DOHH2 (cell line): ENCODE data around the gene MOB2.

Experiments used
- H3F3A ChIP-seq: fragments of 200-600 bp; sonication (generic), shearing (Covaris generic); 2 replicates; pipeline ENCODE4 v1.6.0; 2016; ENCODE audit warnings: antibody characterized with exemption, mild to moderate bottlenecking; ENCODE audit not compliant: control insufficient read depth, insufficient read depth
- H3K27ac ChIP-seq: fragments of 200-600 bp; sonication (generic); 2 replicates; pipeline ENCODE4 v1.5.1; 2014; ENCODE audit warnings: low read depth, mild to moderate bottlenecking, low read length, moderate library complexity
- H3K27me3 ChIP-seq: fragments of 200-600 bp; sonication (generic); 2 replicates; pipeline ENCODE4 v1.6.1; 2014; ENCODE audit warnings: mild to moderate bottlenecking, low read length, mixed read lengths; ENCODE audit not compliant: control insufficient read depth
- H3K36me3 ChIP-seq: fragments of 200-600 bp; sonication (generic); 2 replicates; pipeline ENCODE4 v1.6.1; 2014; ENCODE audit warnings: mild to moderate bottlenecking, low read length, moderate library complexity, mixed read lengths; ENCODE audit not compliant: control insufficient read depth
- H3K4me1 ChIP-seq: fragments of 200-600 bp; sonication (generic); 2 replicates; pipeline ENCODE4 v1.6.1; 2014; ENCODE audit warnings: mild to moderate bottlenecking, low read length, mixed read lengths; ENCODE audit not compliant: control insufficient read depth
- H3K4me2 ChIP-seq: fragments of 200-600 bp; sonication (generic); 2 replicates; pipeline ENCODE4 v1.6.0; 2014; ENCODE audit warnings: mild to moderate bottlenecking, low read length, moderate library complexity
- H3K4me3 ChIP-seq: fragments of 200-600 bp; sonication (generic); 2 replicates; pipeline ENCODE4 v1.5.1; 2014; ENCODE audit warnings: mild to moderate bottlenecking, low read length, mixed read lengths
- H3K79me2 ChIP-seq: fragments of 200-600 bp; sonication (generic); 2 replicates; pipeline ENCODE4 v1.6.1; 2014; ENCODE audit warnings: mild to moderate bottlenecking, low read length, mixed read lengths; ENCODE audit not compliant: control insufficient read depth
- H3K9me2 ChIP-seq: fragments of 200-600 bp; sonication (generic); replicated peaks from 2 replicates; pipeline ENCODE4 v1.6.1; 2014; ENCODE audit warnings: mild to moderate bottlenecking, low read length, mixed read lengths; ENCODE audit not compliant: control insufficient read depth
- H3K9me3 ChIP-seq: fragments of 200-600 bp; sonication (generic); 2 replicates; pipeline ENCODE4 v1.6.1; 2014; ENCODE audit warnings: antibody characterized with exemption, low read length, mixed read lengths; ENCODE audit not compliant: control insufficient read depth, insufficient read depth
- H4K20me1 ChIP-seq: fragments of 200-600 bp; sonication (generic); 2 replicates; pipeline ENCODE4 v1.6.0; 2014; ENCODE audit warnings: low read depth, mild to moderate bottlenecking, antibody characterized with exemption, low read length, moderate library complexity; ENCODE audit not compliant: control insufficient read depth, insufficient read depth
- CTCF ChIP-seq: fragments of 200-600 bp; sonication (generic); IDR thresholded peaks from one replicate; pipeline ENCODE4 v1.5.1; 2014; ENCODE audit warnings: antibody characterized with exemption, mild to moderate bottlenecking, low read depth, low read length; ENCODE audit not compliant: poor library complexity, severe bottlenecking
- EZH2phosphoT487 ChIP-seq: fragments of 200-600 bp; sonication (generic); IDR thresholded peaks from 2 replicates; pipeline ENCODE4 v1.6.1; 2017; ENCODE audit warnings: borderline replicate concordance, mild to moderate bottlenecking, antibody characterized with exemption, low read length, moderate library complexity, mixed read lengths

Gene MOB2

GRCh38 chr11:1533342-1533725 lies 46.8 kb upstream of the MOB2 start:
- H3K4me1 ChIP-seq = no peaks in the 10 kb centered on the region
- H3K27ac ChIP-seq = no peak overlapping the region
- no peak for TF ChIP-seq CTCF
- no peak for TF ChIP-seq EZH2phosphoT487
- no peak overlapping the region for H3K4me3 ChIP-seq
- H3K4me2 ChIP-seq = no peak overlapping the region
- no peaks in the 10 kb centered on the region for H3K36me3 ChIP-seq
- no peaks in the 10 kb centered on the region for H3K9me2 ChIP-seq
- H3K27me3 ChIP-seq = peaks cover 3% of the 10 kb centered on the region; the same call in 1 of the 2 replicates
- peaks cover 86% of the 10 kb centered on the region for H3K79me2 ChIP-seq
- no peaks in the 10 kb centered on the region for H3F3A ChIP-seq
- H3K9me3 ChIP-seq = no peaks in the 10 kb centered on the region
- H4K20me1 ChIP-seq = peaks cover 9% of the 10 kb centered on the region; the same call in 1 of the 2 replicates

- Histone ChIP-seq H3K9me3 (no peaks in the 10 kb centered on the region), H3K27me3 (peaks cover under 1% of the 10 kb centered on the region; the same call in 1 of the 2 replicates), H3K36me3 (no peaks in the 10 kb centered on the region), H4K20me1 (peaks cover 9% of the 10 kb centered on the region; the same call in 1 of the 2 replicates), H3K4me1 (no peaks in the 10 kb centered on the region), H3K4me3 (no peak overlapping the region), H3K27ac (no peak overlapping the region), H3K79me2 (peaks cover 91% of the 10 kb centered on the region), H3K9me2 (no peaks in the 10 kb centered on the region), H3F3A (no peaks in the 10 kb centered on the region), H3K4me2 (no peak overlapping the region)
- TF ChIP-seq CTCF (no peak), EZH2phosphoT487 (no peak)
Measured at GRCh38 chr11:1532606-1533341, 46.2 kb upstream of the MOB2 start.

GRCh38 chr11:1532014-1532586 lies 45.5 kb upstream of the MOB2 start:
- Histone ChIP-seq H3K4me3 (no peak overlapping the region), H3K9me2 (no peaks in the 10 kb centered on the region), H3F3A (no peaks in the 10 kb centered on the region), H3K9me3 (no peaks in the 10 kb centered on the region), H4K20me1 (peaks cover 9% of the 10 kb centered on the region; the same call in 1 of the 2 replicates), H3K4me1 (no peaks in the 10 kb centered on the region), H3K27me3 (no peaks in the 10 kb centered on the region), H3K79me2 (peaks cover 88% of the 10 kb centered on the region), H3K36me3 (no peaks in the 10 kb centered on the region), H3K27ac (no peak overlapping the region), H3K4me2 (no peak overlapping the region)
- TF ChIP-seq CTCF (no peak), EZH2phosphoT487 (no peak)
